Subcutaneous adipose tissue (tissue), 4 donors: ENCODE results near the gene PAFAH1B2. TPM values are rescaled to one million over a fixed set of nuclear protein-coding genes. Genes with fewer than 3 reads are reported as not detected.

Experiments
- CTCF ChIP-seq: fragments of 450-650 bp; IDR thresholded peaks from one replicate; pipeline ENCODE4 v1.5.1; 2016; ENCODE audit warnings: low read depth, mild to moderate bottlenecking, control low read depth, antibody characterized with exemption, moderate library complexity
- total RNA-seq, 4 donors: library from RNA; depleted of rRNA; stranded (reverse); fragments of >200 nt; gene quantifications; one replicate each; pipeline ENCODE4 v1.1.0, GENCODE V29; 2016

PAFAH1B2 gene
- total RNA-seq, 4 donors from 2014 or later: 69.7 to 119 (median 82.3) TPM

- TF ChIP-seq CTCF: no peak
These were observed 81.6 kb downstream of the PAFAH1B2 start for GRCh38 chr11:117225553-117226170.

Other genes with a start within 250 kb of the PAFAH1B2 start
- gene SIK3, start 45.9 kb upstream of the PAFAH1B2 start, total RNA-seq: 10 to 100 TPM; 27.7 to 44.8 (median 40.3) TPM
- 100 to 1,000 TPM in 1 of 4 donors, 10 to 100 TPM in 3; 68.9 to 115 (median 90.3) TPM for gene SIDT2, start 34.5 kb downstream of the PAFAH1B2 start, total RNA-seq
- gene TAGLN, start 55.1 kb downstream of the PAFAH1B2 start, total RNA-seq: 100 to 1,000 TPM; 240 to 872 (median 614) TPM
- gene PCSK7, start 87.8 kb downstream of the PAFAH1B2 start, total RNA-seq: 10 to 100 TPM; 26.2 to 91.0 (median 46.3) TPM
- 10 to 100 TPM; 13.2 to 17.9 (median 13.9) TPM for gene RNF214, start 88.4 kb downstream of the PAFAH1B2 start, total RNA-seq
- gene BACE1-AS, start 147.1 kb downstream of the PAFAH1B2 start, total RNA-seq: 10 to 100 TPM in 1 of 4 donors, 1 to 10 TPM in 3; 7.5 to 12.1 (median 8.0) TPM
- 10 to 100 TPM; 17.4 to 33.0 (median 22.9) TPM for gene BACE1, start 172.0 kb downstream of the PAFAH1B2 start, total RNA-seq
- gene CEP164, start 183.6 kb downstream of the PAFAH1B2 start, total RNA-seq: 10 to 100 TPM; 10.9 to 17.6 (median 14.6) TPM